AG04450 (cell line): ENCODE results near the gene NEURL1. TPM values are rescaled to one million over a fixed set of nuclear protein-coding genes. Genes with fewer than 3 reads are reported as not detected.

ENCODE experiments used
- CTCF ChIA-PET: fragments of 300-600, 350-600 bp; formaldehyde crosslinking; extraction: SDS; loops from one replicate; lab custom pipeline; 2022; ENCODE audit warnings: antibody characterized with exemption, inconsistent platforms; lab: Charles Lee
- POLR2A ChIA-PET: fragments of 350-600 bp; formaldehyde crosslinking; extraction: SDS; loops from one replicate; lab custom pipeline; 2021; ENCODE audit warnings: antibody characterized with exemption, inconsistent platforms; lab: Yijun Ruan, JAX
- DNase-seq: peaks from one replicate; pipeline ENCODE4 v3.0.0-alpha.2; 2011; ENCODE audit warnings: low read depth, low spot score
- H3K27ac ChIP-seq: one replicate; pipeline ENCODE4 v1.5.1; 2012; ENCODE audit warnings: low read depth, low read length, control low read depth
- H3K27me3 ChIP-seq: one replicate; pipeline ENCODE4 v1.6.0; 2012; ENCODE audit warnings: low read length; ENCODE audit not compliant: control insufficient read depth, insufficient read depth
- H3K4me3 ChIP-seq: 2 replicates; pipeline ENCODE4 v1.5.1; 2011; ENCODE audit warnings: mild to moderate bottlenecking, low read depth, low read length, control low read depth
- H3K9me3 ChIP-seq: 2 replicates; pipeline ENCODE4 v1.5.1; 2012; ENCODE audit warnings: low read length; ENCODE audit not compliant: control insufficient read depth, insufficient read depth
- polyA plus RNA-seq: library from polyadenylated mRNA; depleted of rRNA; stranded (reverse); fragments of >200 nt; gene quantifications from 2 replicates; pipeline ENCODE4 v1.2.3, GENCODE V29; 2011
- TF ChIP-seq, protein P1 (sequence below): IDR thresholded peaks from 2 replicates; pipeline ENCODE4 v1.5.1; 2011; ENCODE audit warnings: low read depth, low read length, control low read depth, inconsistent platforms

The NEURL1 gene
- polyA plus RNA-seq, 1 experiment = 0.67 TPM

DNA sequence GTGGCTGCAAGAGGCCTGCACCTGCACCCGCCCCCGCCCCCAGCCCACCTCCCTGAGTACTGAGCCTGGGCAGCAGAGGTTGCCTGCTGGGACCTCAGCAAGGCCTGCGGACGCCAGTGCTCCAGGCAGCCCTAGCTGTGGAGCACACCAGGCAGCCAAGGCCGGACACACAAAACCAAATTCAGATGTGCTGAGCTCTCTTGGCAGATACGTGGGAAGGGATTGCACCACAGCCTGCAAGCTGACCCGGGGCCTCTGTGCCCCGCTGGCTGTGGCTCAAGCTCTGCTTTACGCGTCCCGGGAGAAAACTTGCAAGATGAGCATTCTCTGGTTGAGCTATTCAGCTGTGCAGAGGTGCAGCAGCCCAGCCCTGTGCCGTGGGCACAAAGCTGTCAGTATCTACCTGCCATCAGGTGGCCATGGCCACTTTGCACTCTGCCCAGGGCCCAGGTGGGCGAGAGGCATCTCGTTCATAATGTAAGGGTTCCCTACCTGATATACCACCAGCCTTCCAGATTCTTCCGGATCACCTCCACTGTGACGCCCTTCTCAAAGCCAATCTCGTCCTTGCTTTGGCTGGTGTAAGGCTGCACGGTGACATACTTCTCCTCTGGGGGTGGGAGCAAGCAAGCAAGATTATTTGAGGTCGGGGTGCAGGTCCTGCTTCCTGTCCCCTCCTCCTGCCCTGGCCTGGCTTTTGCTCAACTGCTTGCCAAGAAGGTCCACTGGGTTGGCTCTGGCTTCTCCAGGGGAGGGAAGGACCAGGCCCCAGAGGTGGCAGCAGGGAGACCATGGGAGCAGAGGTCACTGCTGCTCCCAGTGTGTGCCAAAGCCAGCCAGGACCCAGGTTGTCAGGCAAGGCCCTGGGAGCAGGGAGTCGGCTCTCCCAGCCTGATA is 123.4 kb downstream of the NEURL1 start:
- POLR2A ChIA-PET = interaction anchor here (0.7 to 1.1 kb wide), 3 partner anchors 28 to 230 kb away, joined by 3 to 6 read pairs (median 4); no protein-coding TSS in a partner anchor

DNA sequence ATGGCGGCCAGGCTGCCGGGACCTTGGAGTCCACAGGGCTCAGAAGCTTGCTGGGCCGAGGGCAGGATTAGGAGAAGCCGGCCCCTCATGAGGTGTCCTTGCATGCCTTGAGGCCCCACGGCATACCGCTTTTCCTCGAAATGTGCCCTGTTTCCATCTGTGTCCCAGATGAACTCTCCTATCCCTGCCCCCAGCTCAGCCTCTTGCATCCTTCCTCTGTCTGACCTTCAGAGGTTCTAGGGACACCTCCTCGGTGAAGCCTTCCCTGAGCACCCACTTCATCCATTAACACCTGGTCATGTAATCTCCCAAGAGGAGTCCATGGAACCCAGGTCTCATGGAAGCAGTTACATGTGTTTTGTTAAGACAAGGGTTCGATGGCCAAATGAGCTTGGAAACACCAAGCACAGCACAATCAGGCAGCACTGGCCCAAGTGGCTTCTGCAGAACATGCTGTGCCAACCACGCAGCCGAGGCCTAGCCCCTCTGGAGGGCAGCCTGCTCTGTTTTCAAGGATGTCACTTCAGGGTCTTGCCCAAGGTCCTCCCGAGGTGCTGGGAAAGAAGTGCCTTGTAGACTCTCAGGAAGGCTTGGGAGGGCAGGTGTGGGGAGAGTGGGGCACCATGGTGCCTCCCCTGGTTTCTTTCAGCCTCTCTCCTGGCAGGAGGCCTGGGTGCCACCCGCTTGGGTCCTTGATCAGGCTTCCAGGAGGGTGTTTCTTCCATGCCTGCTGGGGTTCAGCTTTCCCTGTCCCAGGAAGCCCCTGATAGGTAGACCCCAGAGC is 124.3 kb downstream of the NEURL1 start:
- no peak overlapping the region for H3K4me3 ChIP-seq
- no peak for DNase-seq
- TF ChIP-seq, protein P1, sequence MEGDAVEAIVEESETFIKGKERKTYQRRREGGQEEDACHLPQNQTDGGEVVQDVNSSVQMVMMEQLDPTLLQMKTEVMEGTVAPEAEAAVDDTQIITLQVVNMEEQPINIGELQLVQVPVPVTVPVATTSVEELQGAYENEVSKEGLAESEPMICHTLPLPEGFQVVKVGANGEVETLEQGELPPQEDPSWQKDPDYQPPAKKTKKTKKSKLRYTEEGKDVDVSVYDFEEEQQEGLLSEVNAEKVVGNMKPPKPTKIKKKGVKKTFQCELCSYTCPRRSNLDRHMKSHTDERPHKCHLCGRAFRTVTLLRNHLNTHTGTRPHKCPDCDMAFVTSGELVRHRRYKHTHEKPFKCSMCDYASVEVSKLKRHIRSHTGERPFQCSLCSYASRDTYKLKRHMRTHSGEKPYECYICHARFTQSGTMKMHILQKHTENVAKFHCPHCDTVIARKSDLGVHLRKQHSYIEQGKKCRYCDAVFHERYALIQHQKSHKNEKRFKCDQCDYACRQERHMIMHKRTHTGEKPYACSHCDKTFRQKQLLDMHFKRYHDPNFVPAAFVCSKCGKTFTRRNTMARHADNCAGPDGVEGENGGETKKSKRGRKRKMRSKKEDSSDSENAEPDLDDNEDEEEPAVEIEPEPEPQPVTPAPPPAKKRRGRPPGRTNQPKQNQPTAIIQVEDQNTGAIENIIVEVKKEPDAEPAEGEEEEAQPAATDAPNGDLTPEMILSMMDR = no peak
- ChIA-PET POLR2A (interaction anchor here (0.7 kb wide), 1 partner anchor 11 kb away, joined by 3 read pairs; no protein-coding TSS in a partner anchor), CTCF (interaction anchor here (0.8 to 3.3 kb wide), 4 partner anchors 12 to 68 kb away, joined by 3 to 17 read pairs (median 4); no protein-coding TSS in a partner anchor)
- H3K9me3 ChIP-seq = no peaks in the 10 kb centered on the region; the same call in 1 of the 2 replicates
- H3K27ac ChIP-seq = peak overlapping the region; percentile 70
- no peaks in the 10 kb centered on the region for H3K27me3 ChIP-seq

More for the DNA sequence above, 123.4 kb downstream of the NEURL1 start:
- TF ChIP-seq, protein P1 = no peak
- Histone ChIP-seq H3K9me3 (no peaks in the 10 kb centered on the region; the same call in 1 of the 2 replicates), H3K27ac (peak overlapping the region; percentile 70), H3K4me3 (no peak overlapping the region), H3K27me3 (no peaks in the 10 kb centered on the region)
- DNase-seq = peak; percentile 73
- CTCF ChIA-PET = interaction anchor here (1.1 to 3.3 kb wide), 3 partner anchors 11 to 69 kb away, joined by 3 to 17 read pairs (median 4); no protein-coding TSS in a partner anchor

DNA sequence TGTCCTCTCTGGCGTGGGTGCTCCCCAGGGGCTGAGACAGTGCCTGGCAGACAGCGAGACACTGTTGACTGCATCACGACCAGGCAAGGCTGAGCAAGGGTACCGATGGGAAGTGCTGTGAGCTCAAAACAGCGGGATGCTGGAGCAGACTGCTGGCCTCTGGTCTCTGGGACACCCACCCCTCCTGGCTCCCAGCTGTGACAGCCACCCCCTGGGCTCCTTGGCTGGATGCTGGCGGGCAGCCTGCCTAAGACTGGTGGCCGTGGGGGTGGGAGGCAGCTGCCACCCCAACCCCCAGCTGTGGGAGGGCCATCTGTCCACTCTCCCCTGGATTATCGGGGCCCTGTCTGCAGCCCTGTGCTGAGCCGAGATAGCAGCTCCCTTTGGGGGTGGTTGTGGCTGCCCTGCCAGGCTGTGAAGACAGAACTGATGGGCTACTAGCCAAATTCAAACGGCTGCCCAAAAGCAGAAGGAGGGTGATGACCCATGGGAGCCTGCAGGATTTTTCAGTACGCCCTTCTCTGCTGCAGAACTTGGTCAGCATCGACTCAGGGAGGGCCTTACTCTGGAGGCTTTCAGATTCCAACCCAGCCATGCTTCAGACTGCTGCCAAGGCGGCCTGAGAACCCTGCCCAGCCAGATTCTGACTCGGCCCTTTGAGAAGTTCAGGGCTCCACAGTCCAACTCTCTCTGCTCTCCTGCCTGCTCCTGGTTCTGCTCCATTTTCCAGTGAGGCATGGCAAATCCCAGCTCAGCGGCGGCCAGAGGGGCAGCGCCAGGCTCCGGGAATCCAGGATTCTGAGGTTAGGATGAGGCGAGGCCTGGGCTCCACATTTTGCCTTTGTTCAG is 125.3 kb downstream of the NEURL1 start:
- TF ChIP-seq, protein P1 = no peak
- H3K9me3 ChIP-seq = no peaks in the 10 kb centered on the region; the same call in 1 of the 2 replicates
- no peak overlapping the region for H3K4me3 ChIP-seq
- peak overlapping the region; percentile 31 for H3K27ac ChIP-seq
- ChIA-PET CTCF (interaction anchor here (0.8 to 3.3 kb wide), 3 partner anchors 13 to 67 kb away, joined by 3 to 17 read pairs (median 3); no protein-coding TSS in a partner anchor), POLR2A (interaction anchor here (2.4 kb wide), 1 partner anchor 26 kb away, joined by 8 read pairs; no protein-coding TSS in a partner anchor)
- H3K27me3 ChIP-seq = no peaks in the 10 kb centered on the region
- no peak for DNase-seq

DNA sequence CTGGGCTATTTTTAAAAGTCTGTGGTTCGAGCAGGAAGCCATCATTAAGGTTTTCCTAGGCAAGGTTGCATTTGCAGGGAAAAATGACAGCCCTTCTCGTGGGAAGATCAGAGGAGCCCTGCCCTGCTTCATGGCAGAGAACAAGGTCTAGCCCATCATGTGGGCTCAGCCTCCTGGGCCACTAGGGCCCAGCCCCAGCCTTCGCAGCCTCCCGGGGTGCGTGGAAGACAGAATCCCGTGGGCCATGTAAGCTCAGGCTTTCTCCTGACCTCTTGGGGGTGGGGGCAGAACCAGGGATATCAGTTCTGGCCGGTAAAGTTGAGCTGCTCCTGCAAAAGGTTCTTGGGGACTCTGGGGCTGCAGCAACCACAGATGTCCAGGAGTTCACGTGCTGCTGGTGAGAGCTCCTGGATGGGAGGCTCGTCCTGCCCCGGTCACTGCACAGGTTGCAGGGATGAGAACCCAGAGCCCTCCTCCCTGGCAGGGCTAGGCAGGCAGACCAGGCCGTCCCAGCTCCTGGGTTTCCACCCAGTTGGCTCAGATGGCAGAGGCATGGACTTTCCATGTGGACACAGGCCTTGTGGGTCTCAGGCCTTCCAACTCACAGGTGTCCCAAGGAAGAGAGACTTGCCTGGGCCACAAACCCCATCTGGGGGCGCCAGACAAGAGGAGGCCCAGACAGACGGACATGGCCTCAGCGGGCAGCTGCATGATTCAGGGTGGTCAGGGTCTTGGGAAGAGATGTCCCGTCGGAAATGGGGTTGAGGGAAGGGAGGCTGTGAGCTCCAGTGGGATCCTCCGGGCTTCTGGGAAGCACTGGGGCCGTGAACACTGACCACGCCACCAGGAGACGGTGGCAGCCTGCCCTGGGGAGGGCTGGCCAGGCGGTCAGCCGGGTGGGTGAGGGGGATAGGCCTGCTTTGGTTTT is 126.2 kb downstream of the NEURL1 start:
- TF ChIP-seq, protein P1 = no peak
- Histone ChIP-seq H3K9me3 (no peaks in the 10 kb centered on the region; the same call in 1 of the 2 replicates), H3K4me3 (no peak overlapping the region), H3K27ac (peak overlapping the region; percentile 39), H3K27me3 (no peaks in the 10 kb centered on the region)
- CTCF ChIA-PET = interaction anchor here (3.3 kb wide), 1 partner anchor 67 kb away, joined by 17 read pairs; no protein-coding TSS in a partner anchor
- POLR2A ChIA-PET = interaction anchor here (0.6 to 2.4 kb wide), 2 partner anchors 14 to 25 kb away, joined by 6 to 8 read pairs; no protein-coding TSS in a partner anchor
- DNase-seq = no peak
